T-helper 2 cell (primary cell): ENCODE results near the gene S100A2.
"Not testable (repeated sequence)": the region's sequence is repeated elsewhere in the genome, so short reads cannot be mapped to it uniquely, and the experiment has no call there.

ENCODE experiments used
- DNase-seq, 5 experiments: peaks; one replicate each; pipeline versions ENCODE4 v3.0.0 to v3.0.0-alpha.2; 2012 to 2022

Gene S100A2

DNA sequence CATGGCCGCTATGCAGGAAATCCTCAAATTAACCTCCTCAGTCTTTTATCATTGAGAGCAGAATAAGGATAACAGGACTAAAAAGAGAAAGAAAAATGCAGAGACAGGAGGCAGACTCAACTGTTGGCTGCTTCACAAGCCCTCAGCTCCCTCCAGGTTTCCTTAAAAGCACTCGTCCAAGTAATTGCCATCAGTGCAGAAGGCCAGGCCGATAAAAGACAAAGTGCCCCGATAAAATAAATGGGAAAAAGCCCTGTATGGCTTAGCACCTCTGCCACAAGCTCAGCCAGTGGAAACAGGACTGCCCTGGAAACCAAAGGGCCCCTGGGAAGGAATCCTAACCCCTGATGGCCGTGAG lies 38.0 kb downstream of the S100A2 start:
- DNase-seq = no peak

DNA sequence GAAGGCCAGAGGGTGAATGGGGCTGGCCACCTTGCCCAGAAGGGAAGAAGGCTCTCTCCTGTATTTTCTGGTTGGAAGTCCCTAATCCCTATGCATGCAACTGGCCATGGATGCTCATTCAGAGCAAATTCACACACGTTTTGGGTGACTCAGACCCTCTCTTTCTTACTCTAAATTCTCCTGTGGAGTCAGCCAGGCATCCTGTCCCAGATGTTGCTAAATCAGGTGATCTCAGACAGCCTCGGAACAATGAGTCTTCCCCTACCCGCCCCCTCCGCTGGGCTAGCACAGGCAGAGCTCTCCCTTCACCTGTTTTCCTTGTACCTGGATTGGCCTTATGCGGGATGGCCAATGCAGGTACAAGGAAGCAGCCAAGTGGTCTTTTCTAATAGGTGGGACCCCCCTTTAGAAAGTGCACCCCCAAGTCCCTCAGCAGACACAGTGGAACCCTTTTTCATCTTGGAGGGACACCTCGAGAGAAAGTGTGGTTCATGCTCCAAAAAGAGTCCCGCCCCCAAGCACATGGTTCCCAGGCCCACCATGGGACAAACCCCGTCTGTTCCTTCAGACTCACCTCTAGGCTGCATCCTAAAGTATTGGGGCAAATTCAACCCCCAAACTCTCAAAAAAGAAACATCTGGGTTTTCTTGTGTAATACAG lies 38.5 kb downstream of the S100A2 start:
- no peak for DNase-seq

DNA sequence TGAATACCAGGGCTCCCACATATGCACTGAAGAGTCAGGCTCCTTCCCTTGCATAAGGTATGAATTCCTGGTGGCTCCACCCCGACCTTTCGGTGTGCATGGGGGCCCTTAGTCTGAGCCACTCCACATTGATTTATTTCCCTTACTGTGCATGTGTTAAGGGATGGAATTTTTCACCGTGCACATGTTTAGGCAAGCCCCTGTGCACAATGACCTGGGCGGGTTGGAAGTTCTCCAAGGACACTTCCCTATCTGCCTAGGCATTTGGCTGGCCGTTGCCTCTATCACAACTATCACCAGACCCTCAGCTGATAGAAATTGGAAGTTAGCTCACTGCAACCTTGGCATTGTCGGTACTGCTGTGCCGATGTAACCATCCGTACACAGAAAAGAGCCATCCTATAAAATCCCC lies 39.5 kb downstream of the S100A2 start:
- DNase-seq = no peak

DNA sequence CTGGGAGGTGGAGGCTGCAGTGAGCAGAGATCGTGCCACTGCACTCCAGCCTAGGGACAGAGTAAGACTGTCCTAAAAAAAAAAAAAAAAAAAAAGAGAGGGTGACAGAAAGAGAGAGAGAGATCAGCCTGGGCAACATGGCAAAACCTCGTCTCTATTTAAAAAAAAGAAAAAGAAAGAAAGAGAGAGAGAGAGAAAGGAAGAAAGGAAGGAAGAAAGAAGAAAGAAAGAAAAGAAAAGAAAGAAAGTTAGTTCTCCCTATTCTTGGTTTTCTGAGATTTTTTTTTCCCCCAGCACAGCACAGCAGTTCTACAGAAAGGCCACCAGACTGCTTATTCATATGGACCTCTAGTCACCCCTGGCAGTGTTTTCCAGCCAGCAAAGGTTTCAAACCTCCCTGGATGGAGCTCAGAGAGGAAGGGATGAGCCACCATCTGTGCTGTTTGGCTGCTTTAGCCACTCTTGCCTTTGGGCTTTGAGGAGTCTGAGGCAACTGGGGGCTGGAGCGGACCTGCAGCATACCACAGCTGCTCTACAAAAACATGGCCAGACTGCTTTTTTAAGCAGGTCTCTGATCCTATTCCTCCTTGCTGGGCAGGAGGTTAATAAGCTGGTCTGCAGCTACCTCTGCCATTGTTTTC lies 40.4 kb downstream of the S100A2 start:
- no peak for DNase-seq

DNA sequence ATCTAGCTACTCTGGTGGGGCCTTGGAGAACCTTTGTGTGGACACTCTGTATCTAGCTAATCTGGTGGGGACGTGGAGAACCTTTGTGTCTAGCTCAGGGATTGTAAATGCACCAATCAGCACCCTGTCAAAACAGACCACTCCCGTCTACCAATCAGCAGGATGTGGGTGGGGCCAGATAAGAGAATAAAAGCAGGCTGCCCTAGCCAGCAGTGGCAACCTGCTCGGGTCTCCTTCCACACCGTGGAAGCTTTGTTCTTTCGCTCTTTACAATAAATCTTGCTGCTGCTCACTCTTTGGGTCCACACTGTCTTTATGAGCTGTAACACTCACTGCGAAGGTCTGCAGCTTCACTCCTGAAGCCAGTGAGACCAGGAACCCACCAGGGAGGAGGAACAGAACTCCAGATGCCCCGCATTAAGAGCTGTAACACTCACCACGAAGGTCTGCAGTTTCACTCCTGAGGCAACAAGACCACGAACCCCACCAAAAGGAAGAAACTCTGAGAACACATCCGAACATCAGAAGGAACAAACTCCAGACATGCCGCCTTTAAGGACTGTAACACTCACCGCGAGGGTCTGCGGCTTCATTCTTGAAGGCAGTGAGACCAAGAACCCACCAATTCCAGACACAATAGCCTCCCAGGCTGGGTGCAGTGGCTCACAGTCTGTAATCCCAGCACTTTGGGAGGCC lies 43.1 kb downstream of the S100A2 start:
- not testable (repeated sequence) for DNase-seq

DNA sequence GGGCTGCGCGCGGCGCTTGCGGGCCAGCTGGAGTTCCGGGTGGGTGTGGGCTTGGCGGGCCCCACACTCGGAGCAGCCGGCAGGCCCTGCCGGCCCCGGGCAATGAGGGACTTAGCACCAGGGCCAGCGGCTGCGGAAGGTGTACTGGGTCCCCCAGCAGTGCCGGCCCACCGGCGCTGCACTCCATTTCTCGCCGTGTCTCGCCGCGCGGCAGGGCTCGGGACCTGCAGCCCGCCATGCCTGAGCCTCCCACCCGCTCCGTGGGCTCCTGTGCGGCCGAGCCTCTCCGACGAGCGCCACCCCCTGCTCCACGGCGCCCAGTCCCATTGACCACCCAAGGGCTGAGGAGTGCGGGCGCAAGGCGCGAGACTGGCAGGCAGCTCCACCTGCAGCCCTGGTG lies 43.8 kb downstream of the S100A2 start:
- DNase-seq = not testable (repeated sequence)

DNA sequence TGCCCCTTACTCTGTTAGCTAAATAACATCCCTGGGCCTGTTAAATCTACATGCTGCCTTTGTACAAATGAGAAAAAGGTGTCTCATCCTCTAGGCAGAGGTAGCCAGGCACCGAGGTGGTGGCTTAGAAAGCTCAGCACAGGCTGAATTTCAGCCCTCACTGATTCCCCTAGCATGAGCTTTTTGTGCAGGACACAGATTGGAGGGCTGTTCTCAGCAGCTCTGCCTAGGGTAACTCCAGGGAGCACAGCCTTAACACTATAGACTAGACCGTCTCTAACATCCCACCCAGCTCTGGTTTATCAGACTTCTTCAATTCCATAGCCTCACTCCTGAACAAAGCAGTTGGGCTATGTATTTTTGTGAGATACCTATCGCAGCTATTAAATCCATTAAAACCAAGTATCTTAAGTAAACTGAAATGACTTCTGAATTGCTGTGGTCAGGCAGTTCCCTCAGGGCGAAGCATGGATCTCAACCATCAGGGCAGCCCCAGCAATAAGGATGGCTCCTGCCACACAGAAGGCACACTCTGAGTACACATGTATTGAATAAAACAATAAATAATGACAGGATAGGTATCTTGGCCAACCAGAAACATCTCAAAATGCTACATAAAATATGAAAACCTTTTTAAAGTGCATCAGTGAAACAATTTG lies 44.7 kb downstream of the S100A2 start:
- no peak for DNase-seq

DNA sequence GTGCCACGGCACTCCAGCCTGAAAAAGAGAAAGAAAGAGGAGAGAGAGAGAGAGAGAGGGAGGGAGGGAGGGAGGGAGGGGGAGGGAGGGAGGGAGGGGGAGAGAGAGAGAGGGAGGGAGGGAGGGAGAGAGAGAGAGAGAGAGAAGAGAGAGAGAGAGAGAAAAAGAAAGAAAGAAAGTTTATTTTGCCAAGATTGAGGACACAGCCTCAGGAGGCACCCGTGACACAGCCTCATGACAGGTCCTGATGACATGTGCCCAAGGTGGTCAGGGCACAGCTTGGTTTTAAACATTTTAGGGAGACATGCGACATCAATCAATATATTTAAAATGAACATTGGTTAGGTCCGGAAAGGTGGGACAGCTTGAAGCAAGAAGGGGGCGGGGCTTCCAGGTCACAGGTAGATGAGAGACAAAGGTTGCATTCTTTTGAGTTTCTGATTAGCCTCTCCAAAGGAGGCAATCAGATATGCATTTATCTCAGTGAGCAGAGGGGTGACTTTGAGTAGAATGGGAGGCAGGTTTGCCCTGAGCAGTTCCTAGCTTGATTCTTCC lies 45.4 kb downstream of the S100A2 start:
- not testable (repeated sequence) for DNase-seq

DNA sequence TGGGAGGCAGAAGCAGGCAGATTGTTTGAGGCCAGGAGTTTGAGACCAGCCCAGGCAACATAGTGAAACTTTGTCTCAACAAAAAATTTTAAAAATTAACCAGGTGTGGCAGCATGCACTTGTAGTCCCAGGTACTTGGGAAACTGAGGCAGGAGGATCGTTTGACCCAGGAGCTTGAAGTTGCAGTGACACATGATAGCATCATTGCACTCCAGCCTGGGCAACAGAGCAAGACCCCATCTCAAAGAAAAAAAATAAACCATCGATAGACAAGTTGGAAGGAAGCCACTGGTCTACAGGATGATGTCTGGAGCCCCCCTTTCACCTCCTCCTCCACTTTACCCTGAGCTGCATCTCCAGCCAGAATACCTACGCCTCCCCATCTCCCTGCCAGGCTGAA lies 46.4 kb downstream of the S100A2 start:
- no peak for DNase-seq

DNA sequence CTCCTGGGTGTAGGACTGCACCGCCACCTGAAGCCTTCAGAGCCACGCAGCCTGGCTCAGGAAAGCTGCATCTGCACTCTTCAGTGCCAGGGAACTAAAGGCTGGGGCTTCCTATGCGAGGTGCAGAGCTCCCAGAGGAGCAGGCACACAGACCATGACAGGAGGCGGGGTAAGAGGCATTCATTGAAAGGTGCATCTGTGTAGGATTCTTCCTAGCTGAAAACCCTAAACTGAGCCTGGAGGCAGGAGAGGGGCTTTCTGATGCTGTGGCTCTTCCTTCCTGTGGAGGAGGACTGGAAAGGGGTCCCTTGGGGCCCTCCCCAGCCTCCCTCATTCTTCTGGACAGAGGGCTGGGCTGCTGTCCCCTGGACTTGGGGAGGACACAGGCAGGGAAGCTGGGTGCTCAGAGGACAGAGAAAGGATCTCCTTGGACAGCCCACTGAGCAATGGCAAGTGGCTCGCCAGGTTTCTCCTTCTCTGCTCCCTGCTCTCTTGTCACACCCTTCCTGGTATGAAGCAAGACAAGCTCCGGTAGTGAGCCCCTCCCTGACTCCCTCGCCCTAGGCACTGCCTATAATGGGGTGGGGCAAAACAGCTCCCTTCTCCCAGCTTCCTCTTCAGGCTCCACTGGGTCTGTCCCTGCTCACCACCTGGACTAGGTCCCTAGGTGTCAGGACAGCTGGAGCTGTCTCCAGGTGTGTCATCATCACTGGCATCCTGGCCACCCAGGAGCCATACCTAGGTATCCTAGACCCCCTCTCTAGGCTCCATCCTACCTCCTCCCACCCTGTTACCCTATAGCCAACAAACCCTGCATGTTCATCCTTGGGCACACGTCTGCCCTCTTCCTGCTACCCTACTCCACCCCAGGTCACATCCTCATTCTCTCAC lies 49.9 kb downstream of the S100A2 start:
- DNase-seq = no peak

DNA sequence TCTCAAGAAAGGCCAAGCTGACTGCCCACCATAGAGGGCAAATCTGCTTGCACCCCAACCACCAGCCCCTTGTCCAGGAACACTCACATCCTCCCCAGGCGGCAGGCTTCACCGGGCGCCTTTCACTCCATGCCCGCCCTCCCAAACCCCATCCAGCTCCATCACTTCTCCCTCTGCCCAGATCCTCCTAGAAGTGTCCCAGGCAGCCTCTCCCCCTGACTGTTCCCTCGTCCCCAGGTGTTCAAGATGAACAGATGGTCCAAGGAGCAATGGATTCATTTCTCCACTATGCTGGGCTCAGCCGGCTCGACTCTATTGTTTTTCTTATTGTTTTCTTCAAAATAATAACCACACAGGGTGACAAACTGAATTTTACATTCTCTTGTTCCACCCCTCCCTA lies 52.0 kb downstream of the S100A2 start:
- DNase-seq = no peak

DNA sequence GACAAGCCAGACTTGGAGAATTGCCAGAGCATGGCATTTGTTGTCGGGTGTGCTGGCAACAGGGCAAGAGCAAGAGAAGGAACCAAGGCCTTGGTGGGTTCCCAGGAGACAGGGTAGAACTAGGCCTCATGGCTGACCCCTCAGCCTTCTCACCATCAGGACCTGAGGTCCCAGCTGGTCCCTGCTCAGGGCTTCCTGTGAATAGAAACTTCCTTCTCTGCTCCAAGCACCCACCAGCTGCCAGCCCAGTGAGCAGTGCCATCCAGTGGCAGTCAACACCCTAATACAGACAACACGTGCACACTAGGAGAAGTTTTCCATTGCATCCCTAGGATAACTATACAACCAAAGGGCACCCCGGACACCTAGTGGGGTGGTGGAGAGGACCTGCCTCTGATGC lies 52.6 kb downstream of the S100A2 start:
- DNase-seq = no peak
